ENCODE data around the gene FARS2.

GRCh38 chr6:5771211-5771610, 509.9 kb downstream of the FARS2 start:
- TF ChIP-seq ZNF404 (tag by site-specific recombination; IDR thresholded peaks at IDR 0.05) (no peak), CTCF (tag by site-specific recombination; IDR thresholded peaks at IDR 0.05) (no peak), ZNF558 (tag by site-specific recombination; IDR thresholded peaks at IDR 0.05) (no peak), ZNF184 (tag by site-specific recombination; IDR thresholded peaks at IDR 0.05) (no peak), ZBTB8A (tag by site-specific recombination; IDR thresholded peaks at IDR 0.05) (no peak), HOXA7 (CRISPR knock-in tag; IDR thresholded peaks at IDR 0.05; ENCODE audit: borderline replicate concordance) (no peak), ZNF214 (tag by site-specific recombination; IDR thresholded peaks at IDR 0.05; ENCODE audit: borderline replicate concordance) (no peak)
- TF ChIP-seq, protein P1, sequence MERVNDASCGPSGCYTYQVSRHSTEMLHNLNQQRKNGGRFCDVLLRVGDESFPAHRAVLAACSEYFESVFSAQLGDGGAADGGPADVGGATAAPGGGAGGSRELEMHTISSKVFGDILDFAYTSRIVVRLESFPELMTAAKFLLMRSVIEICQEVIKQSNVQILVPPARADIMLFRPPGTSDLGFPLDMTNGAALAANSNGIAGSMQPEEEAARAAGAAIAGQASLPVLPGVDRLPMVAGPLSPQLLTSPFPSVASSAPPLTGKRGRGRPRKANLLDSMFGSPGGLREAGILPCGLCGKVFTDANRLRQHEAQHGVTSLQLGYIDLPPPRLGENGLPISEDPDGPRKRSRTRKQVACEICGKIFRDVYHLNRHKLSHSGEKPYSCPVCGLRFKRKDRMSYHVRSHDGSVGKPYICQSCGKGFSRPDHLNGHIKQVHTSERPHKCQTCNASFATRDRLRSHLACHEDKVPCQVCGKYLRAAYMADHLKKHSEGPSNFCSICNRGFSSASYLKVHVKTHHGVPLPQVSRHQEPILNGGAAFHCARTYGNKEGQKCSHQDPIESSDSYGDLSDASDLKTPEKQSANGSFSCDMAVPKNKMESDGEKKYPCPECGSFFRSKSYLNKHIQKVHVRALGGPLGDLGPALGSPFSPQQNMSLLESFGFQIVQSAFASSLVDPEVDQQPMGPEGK (tag by site-specific recombination; IDR thresholded peaks at IDR 0.05) = no peak
- TF ChIP-seq, protein P2, sequence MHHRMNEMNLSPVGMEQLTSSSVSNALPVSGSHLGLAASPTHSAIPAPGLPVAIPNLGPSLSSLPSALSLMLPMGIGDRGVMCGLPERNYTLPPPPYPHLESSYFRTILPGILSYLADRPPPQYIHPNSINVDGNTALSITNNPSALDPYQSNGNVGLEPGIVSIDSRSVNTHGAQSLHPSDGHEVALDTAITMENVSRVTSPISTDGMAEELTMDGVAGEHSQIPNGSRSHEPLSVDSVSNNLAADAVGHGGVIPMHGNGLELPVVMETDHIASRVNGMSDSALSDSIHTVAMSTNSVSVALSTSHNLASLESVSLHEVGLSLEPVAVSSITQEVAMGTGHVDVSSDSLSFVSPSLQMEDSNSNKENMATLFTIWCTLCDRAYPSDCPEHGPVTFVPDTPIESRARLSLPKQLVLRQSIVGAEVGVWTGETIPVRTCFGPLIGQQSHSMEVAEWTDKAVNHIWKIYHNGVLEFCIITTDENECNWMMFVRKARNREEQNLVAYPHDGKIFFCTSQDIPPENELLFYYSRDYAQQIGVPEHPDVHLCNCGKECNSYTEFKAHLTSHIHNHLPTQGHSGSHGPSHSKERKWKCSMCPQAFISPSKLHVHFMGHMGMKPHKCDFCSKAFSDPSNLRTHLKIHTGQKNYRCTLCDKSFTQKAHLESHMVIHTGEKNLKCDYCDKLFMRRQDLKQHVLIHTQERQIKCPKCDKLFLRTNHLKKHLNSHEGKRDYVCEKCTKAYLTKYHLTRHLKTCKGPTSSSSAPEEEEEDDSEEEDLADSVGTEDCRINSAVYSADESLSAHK (tag by site-specific recombination; IDR thresholded peaks at IDR 0.05) = no peak
